ENCODE data around the gene CA10.
A peak's percentile ranks its signal among the peaks of the same experiment; 100 is the strongest.

The CA10 gene

GRCh38 chr17:51813140-51813783 is 345.3 kb downstream of the CA10 start:
- no peak for DNase-seq

GRCh38 chr17:51807460-51807859 is 351.1 kb downstream of the CA10 start:
- DNase-seq, result no peak

GRCh38 chr17:51805765-51806164 is 352.7 kb downstream of the CA10 start:
- no peak for DNase-seq

GRCh38 chr17:51805185-51805584 is 353.3 kb downstream of the CA10 start:
- no peak for DNase-seq

- DNase-seq, result no peak
These were observed 355.4 kb downstream of the CA10 start for GRCh38 chr17:51803161-51803560.

GRCh38 chr17:51802544-51802943 is 356.0 kb downstream of the CA10 start:
- DNase-seq, result no peak

- no peak for DNase-seq
These were observed 356.9 kb downstream of the CA10 start for GRCh38 chr17:51801626-51802025.

GRCh38 chr17:51799981-51800380 is 358.5 kb downstream of the CA10 start:
- DNase-seq, result no peak

- DNase-seq, result no peak
These were observed 359.3 kb downstream of the CA10 start for GRCh38 chr17:51799240-51799639.

GRCh38 chr17:51797150-51797549 is 361.4 kb downstream of the CA10 start:
- DNase-seq, result no peak

GRCh38 chr17:51796026-51796425 is 362.5 kb downstream of the CA10 start:
- no peak for DNase-seq

- no peak for DNase-seq
These were observed 363.1 kb downstream of the CA10 start for GRCh38 chr17:51795401-51795800.

- no peak for DNase-seq
These were observed 364.0 kb downstream of the CA10 start for GRCh38 chr17:51794466-51794865.

GRCh38 chr17:51793686-51794085 is 364.8 kb downstream of the CA10 start:
- no peak for DNase-seq

- no peak for DNase-seq
These were observed 379.7 kb downstream of the CA10 start for GRCh38 chr17:51778842-51779241.

GRCh38 chr17:51770027-51770759 is 388.3 kb downstream of the CA10 start:
- no peak for DNase-seq

- DNase-seq, result no peak
These were observed 389.3 kb downstream of the CA10 start for GRCh38 chr17:51769231-51769630.

GRCh38 chr17:51768706-51769105 is 389.8 kb downstream of the CA10 start:
- no peak for DNase-seq

GRCh38 chr17:51767287-51767686 is 391.2 kb downstream of the CA10 start:
- no peak for DNase-seq

GRCh38 chr17:51765282-51766135 is 393.0 kb downstream of the CA10 start:
- DNase-seq, result no peak

GRCh38 chr17:51764387-51764971 is 394.0 kb downstream of the CA10 start:
- DNase-seq, result peak in 1 of 2 donors; percentile 31

- DNase-seq, result no peak
These were observed 395.5 kb downstream of the CA10 start for GRCh38 chr17:51763058-51763457.

GRCh38 chr17:51761105-51761504 is 397.4 kb downstream of the CA10 start:
- DNase-seq, result no peak
